NOMO-1 treated with DMSO at 0.1 percent for 48 hours (cell line): ENCODE measurements around the gene APOE.
"Not testable (repeated sequence)": the region's sequence is repeated elsewhere in the genome, so short reads cannot be mapped to it uniquely, and the experiment has no call there.

Experiments used
- DNase-seq: peaks from one replicate; lab custom pipeline; 2025; ENCODE audit not compliant: unreplicated experiment; lab: John Stamatoyannopoulos, UW

APOE gene

GRCh38 chr19:44883922-44884321 lies 21.7 kb upstream of the APOE start:
- DNase-seq = no peak

- no peak for DNase-seq
Measured at GRCh38 chr19:44884566-44884965, 21.0 kb upstream of the APOE start.

GRCh38 chr19:44886141-44886540 lies 19.5 kb upstream of the APOE start:
- no peak for DNase-seq

GRCh38 chr19:44887648-44888047 lies 17.9 kb upstream of the APOE start:
- no peak for DNase-seq

GRCh38 chr19:44888335-44888734 lies 17.3 kb upstream of the APOE start:
- DNase-seq = not testable (repeated sequence)

GRCh38 chr19:44889830-44890365 lies 15.7 kb upstream of the APOE start:
- no peak for DNase-seq

GRCh38 chr19:44890366-44891015 lies 15.1 kb upstream of the APOE start:
- peak; percentile 100 for DNase-seq

GRCh38 chr19:44891016-44891882 lies 14.3 kb upstream of the APOE start, which contains the start of gene TOMM40:
Gene TOMM40, plus strand, starts transcription at chr19:44891254. Its CDS starts 162 bp downstream, at chr19:44891416.
- peak; percentile 100 for DNase-seq

GRCh38 chr19:44892932-44893331 lies 12.7 kb upstream of the APOE start:
- no peak for DNase-seq

- DNase-seq = no peak
Measured at GRCh38 chr19:44893332-44894051, 12.1 kb upstream of the APOE start.

GRCh38 chr19:44894052-44894400 lies 11.6 kb upstream of the APOE start:
- DNase-seq = no peak

GRCh38 chr19:44894946-44895345 lies 10.7 kb upstream of the APOE start:
- no peak for DNase-seq

- no peak for DNase-seq
Measured at GRCh38 chr19:44897835-44898234, 7.8 kb upstream of the APOE start.

- DNase-seq = no peak
Measured at GRCh38 chr19:44900328-44901244, 5.0 kb upstream of the APOE start.

GRCh38 chr19:44903216-44903601 lies 2.4 kb upstream of the APOE start:
- DNase-seq = no peak

GRCh38 chr19:44903602-44904425 lies 1.8 kb upstream of the APOE start:
- DNase-seq = peak; percentile 48

- no peak for DNase-seq
Measured at GRCh38 chr19:44904426-44904994, 1.1 kb upstream of the APOE start.

- DNase-seq = no peak
Measured at GRCh38 chr19:44907613-44908012, 2.0 kb downstream of the APOE start.
